Fibroblast of lung (primary cell): ENCODE data around the gene C1QTNF8.

Source experiments
- EZH2 ChIP-seq: IDR thresholded peaks from 2 replicates; pipeline ENCODE4 v1.5.1; 2012; ENCODE audit warnings: low read length, control low read depth, mild to moderate bottlenecking; ENCODE audit errors: missing control alignments
- TF ChIP-seq, protein P1 (sequence below), 2 donors: IDR thresholded peaks in 1 of 2; conservative IDR thresholded peaks in 1 of 2; 1 replicate in 1 of 2; 2 replicates in 1 of 2; pipeline ENCODE4 v1.5.1; 2011 to 2012; ENCODE audit warnings: low read length in 2 of 2, control low read depth in 1 of 2, inconsistent platforms in 1 of 2, low read depth in 1 of 2, mild to moderate bottlenecking in 1 of 2

DNA sequence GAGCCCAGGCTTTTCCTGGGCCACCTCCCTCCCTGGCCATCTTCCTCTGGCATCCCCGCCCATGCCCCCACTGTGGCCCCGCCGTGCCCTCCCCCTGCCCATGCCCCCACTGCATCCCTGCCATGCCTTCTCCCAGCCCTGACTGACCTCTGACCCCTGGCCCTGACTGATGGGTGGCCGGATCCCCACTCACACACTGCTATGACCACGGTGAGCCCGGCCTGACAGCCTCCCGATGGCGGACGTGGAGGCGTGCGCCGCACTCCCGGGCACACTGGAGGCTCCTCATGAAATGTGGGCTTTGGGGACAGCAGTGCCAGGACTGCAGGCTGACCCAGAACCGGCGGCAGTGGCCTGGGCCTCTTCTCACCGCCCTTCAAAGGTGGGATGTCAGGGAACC, 10.6 kb upstream of the C1QTNF8 start:
- TF ChIP-seq EZH2, result no peak
- TF ChIP-seq, protein P1, sequence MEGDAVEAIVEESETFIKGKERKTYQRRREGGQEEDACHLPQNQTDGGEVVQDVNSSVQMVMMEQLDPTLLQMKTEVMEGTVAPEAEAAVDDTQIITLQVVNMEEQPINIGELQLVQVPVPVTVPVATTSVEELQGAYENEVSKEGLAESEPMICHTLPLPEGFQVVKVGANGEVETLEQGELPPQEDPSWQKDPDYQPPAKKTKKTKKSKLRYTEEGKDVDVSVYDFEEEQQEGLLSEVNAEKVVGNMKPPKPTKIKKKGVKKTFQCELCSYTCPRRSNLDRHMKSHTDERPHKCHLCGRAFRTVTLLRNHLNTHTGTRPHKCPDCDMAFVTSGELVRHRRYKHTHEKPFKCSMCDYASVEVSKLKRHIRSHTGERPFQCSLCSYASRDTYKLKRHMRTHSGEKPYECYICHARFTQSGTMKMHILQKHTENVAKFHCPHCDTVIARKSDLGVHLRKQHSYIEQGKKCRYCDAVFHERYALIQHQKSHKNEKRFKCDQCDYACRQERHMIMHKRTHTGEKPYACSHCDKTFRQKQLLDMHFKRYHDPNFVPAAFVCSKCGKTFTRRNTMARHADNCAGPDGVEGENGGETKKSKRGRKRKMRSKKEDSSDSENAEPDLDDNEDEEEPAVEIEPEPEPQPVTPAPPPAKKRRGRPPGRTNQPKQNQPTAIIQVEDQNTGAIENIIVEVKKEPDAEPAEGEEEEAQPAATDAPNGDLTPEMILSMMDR (conservative IDR thresholded peaks at IDR 0.05 in 1 of 2, IDR thresholded peaks at IDR 0.05 in 1 of 2; ENCODE audit: low read depth in 1 of 2, low read length in 2 of 2), result no peak
